HepG2 (cell line): Measurements from ENCODE around the gene FAM20A. TPM values are rescaled to one million over a fixed set of nuclear protein-coding genes. Genes with fewer than 3 reads are reported as not detected.

Experiments used
- AGO1 ChIP-seq: fragments of 200-400 bp; formaldehyde crosslinking; IDR thresholded peaks from 2 replicates; pipeline ENCODE4 v1.6.1; 2017; ENCODE audit warnings: mild to moderate bottlenecking, low read depth, low read length, moderate library complexity; ENCODE audit not compliant: poor library complexity, severe bottlenecking
- ARID5B ChIP-seq: IDR thresholded peaks from 2 replicates; pipeline ENCODE4 v1.4.0; 2020; ENCODE audit warnings: mild to moderate bottlenecking, missing genetic modification reagents
- CBX2 ChIP-seq, 2 experiments: fragments of 200-600 bp in 1 of 2; sonication (generic); formaldehyde crosslinking in 1 of 2; IDR thresholded peaks; 2 replicates each; pipeline versions ENCODE4 v1.7.0 to v1.8.1; 2018 to 2022; ENCODE audit warnings: low read depth in 2 of 2, low read length in 1 of 2, mild to moderate bottlenecking in 1 of 2, missing genetic modification reagents in 1 of 2
- CBX5 ChIP-seq: sonication (generic); formaldehyde crosslinking; IDR thresholded peaks from 2 replicates; pipeline ENCODE4 v1.4.0; 2020; ENCODE audit warnings: missing genetic modification reagents, borderline replicate concordance
- CC2D1A ChIP-seq: sonication (generic); formaldehyde crosslinking; IDR thresholded peaks from 2 replicates; pipeline ENCODE4 v1.8.1; 2023; ENCODE audit warnings: mild to moderate bottlenecking, missing genetic modification reagents
- ELF4 ChIP-seq: sonication (generic); formaldehyde crosslinking; IDR thresholded peaks from 2 replicates; pipeline ENCODE4 v1.5.0; 2020; ENCODE audit warnings: missing genetic modification reagents, mild to moderate bottlenecking, moderate library complexity, borderline replicate concordance
- FUBP1 ChIP-seq: sonication (generic); formaldehyde crosslinking; IDR thresholded peaks from 2 replicates; pipeline ENCODE4 v1.5.1; 2020; ENCODE audit warnings: missing genetic modification reagents, mild to moderate bottlenecking, borderline replicate concordance
- GMEB1 ChIP-seq: sonication (generic); formaldehyde crosslinking; IDR thresholded peaks from 2 replicates; pipeline ENCODE4 v1.5.1; 2020; ENCODE audit warnings: missing genetic modification reagents, mild to moderate bottlenecking, borderline replicate concordance
- JUNB ChIP-seq: sonication (generic); formaldehyde crosslinking; IDR thresholded peaks from 2 replicates; pipeline ENCODE4 v1.8.0; 2022; ENCODE audit warnings: missing genetic modification reagents, mild to moderate bottlenecking, borderline replicate concordance
- MTF2 ChIP-seq: sonication (generic); formaldehyde crosslinking; IDR thresholded peaks from 2 replicates; pipeline ENCODE4 v1.5.0; 2020; ENCODE audit warnings: missing genetic modification reagents, borderline replicate concordance
- NFRKB ChIP-seq: fragments of 450-650 bp; IDR thresholded peaks from 2 replicates; pipeline ENCODE4 v1.6.1; 2017
- NFYC ChIP-seq: IDR thresholded peaks from 2 replicates; pipeline ENCODE4 v1.6.1; 2016; ENCODE audit warnings: missing genetic modification reagents, missing compliant biosample characterization
- SATB2 ChIP-seq: sonication (generic); formaldehyde crosslinking; IDR thresholded peaks from 2 replicates; pipeline ENCODE4 v1.5.0; 2020; ENCODE audit warnings: missing genetic modification reagents
- SNRNP70 ChIP-seq: fragments of 200-400 bp; formaldehyde crosslinking; IDR thresholded peaks from 2 replicates; pipeline ENCODE4 v1.6.1; 2017; ENCODE audit warnings: mild to moderate bottlenecking, low read depth, low read length, moderate library complexity
- TBP ChIP-seq: sonication (generic); formaldehyde crosslinking; IDR thresholded peaks from 2 replicates; pipeline ENCODE4 v1.5.0; 2020; ENCODE audit warnings: missing genetic modification reagents
- XBP1 ChIP-seq: sonication (generic); formaldehyde crosslinking; IDR thresholded peaks from 2 replicates; pipeline ENCODE4 v1.5.0; 2020; ENCODE audit warnings: missing genetic modification reagents
- ZFY ChIP-seq: sonication (generic); formaldehyde crosslinking; IDR thresholded peaks from 2 replicates; pipeline ENCODE4 v1.4.0; 2020; ENCODE audit warnings: missing genetic modification reagents
- ZNF350 ChIP-seq: sonication (generic); formaldehyde crosslinking; IDR thresholded peaks from 2 replicates; pipeline ENCODE4 v1.4.0; 2020; ENCODE audit warnings: mild to moderate bottlenecking, low read depth, missing genetic modification reagents, borderline replicate concordance
- ZNF605 ChIP-seq: sonication (generic); formaldehyde crosslinking; IDR thresholded peaks from 2 replicates; pipeline ENCODE4 v1.8.0; 2022; ENCODE audit warnings: mild to moderate bottlenecking, missing genetic modification reagents
- ZNF607 ChIP-seq: sonication (generic); formaldehyde crosslinking; IDR thresholded peaks from 2 replicates; pipeline ENCODE4 v1.5.1; 2020; ENCODE audit warnings: missing genetic modification reagents, mild to moderate bottlenecking, borderline replicate concordance
- ZNF788 ChIP-seq: sonication (generic); formaldehyde crosslinking; IDR thresholded peaks from 2 replicates; pipeline ENCODE4 v1.5.0; 2020; ENCODE audit warnings: mild to moderate bottlenecking, missing genetic modification reagents, borderline replicate concordance
- ZSCAN25 ChIP-seq: sonication (generic); formaldehyde crosslinking; IDR thresholded peaks from 2 replicates; pipeline ENCODE4 v1.8.0; 2022; ENCODE audit warnings: mild to moderate bottlenecking, missing genetic modification reagents
- polyA plus RNA-seq, 8 experiments: library from polyadenylated mRNA; depleted of rRNA in 3 of 8; stranded (reverse) in 7 of 8; unstranded in 1 of 8; fragments of >200 nt; fragmentation: Illumina TruSeq in 4 of 8; extraction: Trizol in 4 of 8; gene quantifications; 2 replicates each; pipeline versions ENCODE4 v1.2.1 to v1.2.3, GENCODE V29; 2011 to 2016; ENCODE audit warnings: low read depth in 4 of 8, missing spikeins in 1 of 8, mixed read lengths in 1 of 8; ENCODE audit not compliant: insufficient read depth in 1 of 8
- total RNA-seq, 5 experiments: library from RNA; depleted of rRNA; stranded (reverse); fragments of >200 nt; fragmentation: Illumina TruSeq; extraction: Trizol; gene quantifications; 2 replicates each; pipeline ENCODE4 v1.2.3, GENCODE V29; 2016; ENCODE audit warnings: low read depth in 1 of 5

FAM20A gene
- total and polyA plus RNA-seq, 2 of the 13 experiments (the other 11 are each of a cell fraction or from before 2014, with no cell fraction given): 9.3 to 20.7 TPM

- TF ChIP-seq FUBP1 (CRISPR knock-in tag) (no peak), NFRKB (no peak), ZNF350 (peak; percentile 70; the same call in 1 of the 2 replicates), SNRNP70 (no peak), SATB2 (CRISPR knock-in tag) (no peak), AGO1 (no peak), ZSCAN25 (0 out of 2 replicates have a peak, but pooled peaks have one; percentile 43), ARID5B (CRISPR knock-in tag) (peak; percentile 61; the same call in 1 of the 2 replicates), XBP1 (no peak), ZNF788 (CRISPR knock-in tag) (no peak), CC2D1A (CRISPR knock-in tag) (peak; percentile 56; the same call in 1 of the 2 replicates), ZNF605 (CRISPR knock-in tag) (peak; percentile 81), CBX5 (peak; percentile 64; the same call in 1 of the 2 replicates), ZFY (CRISPR knock-in tag) (peak; percentile 43; the same call in 1 of the 2 replicates), JUNB (CRISPR knock-in tag) (no peak), GMEB1 (CRISPR knock-in tag) (no peak), ELF4 (CRISPR knock-in tag) (no peak), ZNF607 (CRISPR knock-in tag) (no peak), CBX2 (IDR thresholded peaks at IDR 0.05; ENCODE audit: low read depth, low read length) (no peak), CBX2 (CRISPR knock-in tag; IDR thresholded peaks at IDR 0.05; ENCODE audit: low read depth) (no peak), TBP (CRISPR knock-in tag) (no peak), MTF2 (CRISPR knock-in tag) (no peak), NFYC (peak; percentile 34; the same call in 1 of the 2 replicates)
Measured at GRCh38 chr17:68509141-68510057, 91.8 kb downstream of the FAM20A start (continued).
